SKM-1 (cell line): ENCODE results near the gene TOLLIP.
"Not testable (repeated sequence)": the region's sequence is repeated elsewhere in the genome, so short reads cannot be mapped to it uniquely, and the experiment has no call there.

Source experiments
- DNase-seq: peaks from one replicate; lab custom pipeline; 2025; ENCODE audit not compliant: unreplicated experiment; lab: John Stamatoyannopoulos, UW

TOLLIP gene

GRCh38 chr11:1267441-1268100, 41.9 kb downstream of the TOLLIP start:
- no peak for DNase-seq

DNA sequence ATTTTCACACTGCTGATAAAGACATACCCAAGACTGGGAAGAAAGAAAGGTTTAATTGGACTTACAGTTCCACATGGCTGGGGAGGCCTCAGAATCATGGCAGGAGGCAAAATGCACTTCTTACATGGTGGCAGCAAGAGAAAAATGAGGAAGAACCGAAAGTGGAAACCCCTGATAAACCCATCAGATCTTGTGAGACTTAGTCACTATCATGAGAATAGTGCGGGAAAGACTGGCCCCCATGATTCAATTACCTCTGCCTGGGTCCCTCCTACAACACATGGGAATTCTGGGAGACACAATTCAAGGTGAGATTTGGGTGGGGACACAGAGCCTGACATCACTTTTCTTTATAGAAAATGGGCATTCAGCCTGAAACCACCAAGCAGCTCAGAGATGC, 42.5 kb downstream of the TOLLIP start:
- not testable (repeated sequence) for DNase-seq

DNA sequence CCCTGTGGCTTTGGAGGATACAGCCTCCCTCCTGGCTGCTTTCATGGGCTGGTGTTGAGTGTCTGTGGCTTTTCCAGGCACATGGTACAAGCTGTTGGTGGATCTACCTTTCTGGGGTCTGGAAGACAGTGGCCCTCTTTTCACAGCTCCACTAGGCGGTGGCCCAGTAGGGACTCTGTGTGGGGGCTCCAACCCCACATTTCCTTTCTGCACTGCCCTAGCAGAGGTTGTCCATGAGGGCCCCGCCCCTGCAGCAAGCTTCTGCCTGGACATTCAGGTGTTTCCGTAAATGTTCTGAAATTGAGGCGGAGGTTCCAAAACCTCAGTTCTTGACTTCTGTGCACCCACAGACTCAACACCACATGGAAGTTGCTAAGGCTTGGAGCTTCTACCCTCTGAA, 44.0 kb downstream of the TOLLIP start:
- not testable (repeated sequence) for DNase-seq

DNA sequence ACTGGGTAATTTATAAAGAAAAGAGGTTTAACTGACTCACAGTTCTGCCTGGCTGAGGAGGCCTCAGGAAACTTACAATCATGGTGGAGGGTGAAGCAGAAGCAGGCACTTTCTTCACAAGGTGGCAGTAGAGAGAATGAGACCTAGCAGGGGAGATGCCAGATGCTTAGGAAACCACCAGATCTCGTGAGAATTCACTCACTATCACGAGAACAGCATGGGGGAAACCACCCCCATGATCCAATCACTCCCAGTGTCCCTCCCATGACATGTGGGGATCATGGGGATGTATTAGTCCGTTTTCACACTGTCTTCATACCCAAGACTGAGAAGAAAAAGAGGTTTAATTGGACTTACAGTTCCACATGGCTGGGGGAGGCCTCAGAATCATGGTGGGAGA, 45.0 kb downstream of the TOLLIP start:
- DNase-seq = peak; percentile 59

- DNase-seq = no peak
Measured at GRCh38 chr11:1263010-1263409, 46.4 kb downstream of the TOLLIP start.

GRCh38 chr11:1262172-1263006, 47.0 kb downstream of the TOLLIP start:
- DNase-seq = peak; percentile 69

DNA sequence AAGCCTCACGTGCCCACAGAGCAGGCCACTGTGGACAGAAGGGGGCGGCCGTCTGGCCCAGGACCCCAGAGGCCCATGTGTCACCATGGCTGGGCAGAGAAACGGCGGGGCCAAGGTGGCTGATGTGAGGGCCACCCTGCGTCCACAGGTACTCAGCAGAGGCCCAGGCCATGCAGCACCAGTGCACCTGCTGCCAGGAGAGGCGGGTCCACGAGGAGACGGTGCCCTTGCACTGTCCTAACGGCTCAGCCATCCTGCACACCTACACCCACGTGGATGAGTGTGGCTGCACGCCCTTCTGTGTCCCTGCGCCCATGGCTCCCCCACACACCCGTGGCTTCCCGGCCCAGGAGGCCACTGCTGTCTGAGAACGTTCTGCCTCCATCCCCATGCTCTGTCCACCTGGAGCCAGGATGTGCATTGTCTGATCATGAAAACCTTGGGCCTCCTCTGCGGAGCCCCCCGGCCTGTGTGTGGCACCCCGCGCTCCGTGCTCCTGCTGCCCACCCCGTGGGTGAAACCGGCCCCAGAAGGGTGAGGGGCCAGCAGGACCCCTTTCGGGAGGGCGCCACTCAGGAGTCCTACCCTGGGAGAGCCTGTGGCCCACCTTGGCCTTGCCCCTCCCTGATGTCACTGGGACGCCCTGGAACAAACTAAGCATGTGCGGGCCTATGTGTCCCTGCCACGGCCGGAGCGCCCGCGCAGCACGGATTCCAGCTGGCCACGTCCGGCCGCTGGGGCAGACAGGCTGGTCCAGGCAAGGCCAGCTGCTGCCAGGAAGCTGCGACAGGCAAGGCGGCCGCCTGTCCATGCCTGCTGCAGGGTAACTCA, 48.0 kb downstream of the TOLLIP start:
- no peak for DNase-seq

- no peak for DNase-seq
Measured at GRCh38 chr11:1260620-1261019, 48.8 kb downstream of the TOLLIP start.

DNA sequence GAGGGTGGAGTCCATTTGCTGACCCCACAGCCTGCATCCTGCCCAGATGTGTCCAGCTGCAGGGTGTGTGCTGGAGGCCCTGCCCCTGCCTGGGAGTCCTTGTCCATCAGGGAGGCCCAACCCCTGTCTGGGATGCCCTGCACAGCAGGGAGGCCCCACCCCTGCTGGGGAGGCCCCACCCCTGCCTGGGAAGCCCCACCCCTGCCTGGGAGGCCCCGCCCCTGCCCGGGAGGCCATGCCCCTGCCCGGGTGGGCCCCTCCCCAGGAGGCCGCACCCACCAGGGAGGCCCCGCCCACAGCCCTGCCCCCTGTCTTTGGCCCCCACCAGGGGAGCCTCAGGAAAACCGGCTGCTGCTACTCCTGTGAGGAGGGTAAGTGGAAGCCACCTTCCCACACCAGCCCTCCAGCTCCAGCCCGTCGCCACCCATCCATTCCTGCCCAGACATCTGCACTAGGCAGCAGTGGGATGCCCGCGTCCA, 49.4 kb downstream of the TOLLIP start:
- no peak for DNase-seq

- no peak for DNase-seq
Measured at GRCh38 chr11:1259561-1259960, 49.9 kb downstream of the TOLLIP start.

GRCh38 chr11:1259076-1259461, 50.4 kb downstream of the TOLLIP start:
- DNase-seq = no peak

- no peak for DNase-seq
Measured at GRCh38 chr11:1258401-1259075, 50.9 kb downstream of the TOLLIP start.

- no peak for DNase-seq
Measured at GRCh38 chr11:1257916-1258315, 51.5 kb downstream of the TOLLIP start.

DNA sequence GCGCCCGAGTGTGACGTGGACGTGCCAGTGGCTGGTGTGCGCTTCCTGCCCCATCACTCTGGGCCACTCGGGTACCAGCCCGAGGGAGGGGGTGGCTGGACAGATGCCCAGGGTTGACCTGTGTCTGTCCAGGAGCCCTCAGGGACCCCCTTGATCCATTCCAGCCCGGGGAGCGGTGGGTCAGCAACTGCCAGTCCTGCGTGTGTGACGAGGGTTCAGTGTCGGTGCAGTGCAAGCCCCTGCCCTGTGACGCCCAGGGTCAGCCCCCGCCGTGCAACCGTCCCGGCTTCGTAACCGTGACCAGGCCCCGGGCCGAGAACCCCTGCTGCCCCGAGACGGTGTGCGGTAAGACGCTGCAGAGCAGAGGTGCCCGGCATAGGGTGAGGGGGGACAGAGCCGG, 52.1 kb downstream of the TOLLIP start:
- no peak for DNase-seq

GRCh38 chr11:1256257-1257045, 53.0 kb downstream of the TOLLIP start:
- DNase-seq = no peak

DNA sequence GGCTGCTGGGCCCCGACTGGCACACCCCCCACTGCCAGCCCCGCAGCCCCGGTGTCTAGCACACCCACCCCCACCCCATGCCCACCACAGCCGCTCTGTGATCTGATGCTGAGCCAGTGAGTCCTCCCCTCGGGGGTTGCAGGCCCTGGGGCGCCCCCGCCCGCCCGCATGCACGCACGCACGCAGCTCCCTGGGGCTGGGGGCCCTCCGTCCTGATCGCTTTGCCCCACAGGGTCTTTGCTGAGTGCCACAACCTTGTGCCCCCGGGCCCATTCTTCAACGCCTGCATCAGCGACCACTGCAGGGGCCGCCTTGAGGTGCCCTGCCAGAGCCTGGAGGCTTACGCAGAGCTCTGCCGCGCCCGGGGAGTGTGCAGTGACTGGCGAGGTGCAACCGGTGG, 54.3 kb downstream of the TOLLIP start:
- DNase-seq = no peak

GRCh38 chr11:1254733-1255132, 54.7 kb downstream of the TOLLIP start:
- DNase-seq = no peak

DNA sequence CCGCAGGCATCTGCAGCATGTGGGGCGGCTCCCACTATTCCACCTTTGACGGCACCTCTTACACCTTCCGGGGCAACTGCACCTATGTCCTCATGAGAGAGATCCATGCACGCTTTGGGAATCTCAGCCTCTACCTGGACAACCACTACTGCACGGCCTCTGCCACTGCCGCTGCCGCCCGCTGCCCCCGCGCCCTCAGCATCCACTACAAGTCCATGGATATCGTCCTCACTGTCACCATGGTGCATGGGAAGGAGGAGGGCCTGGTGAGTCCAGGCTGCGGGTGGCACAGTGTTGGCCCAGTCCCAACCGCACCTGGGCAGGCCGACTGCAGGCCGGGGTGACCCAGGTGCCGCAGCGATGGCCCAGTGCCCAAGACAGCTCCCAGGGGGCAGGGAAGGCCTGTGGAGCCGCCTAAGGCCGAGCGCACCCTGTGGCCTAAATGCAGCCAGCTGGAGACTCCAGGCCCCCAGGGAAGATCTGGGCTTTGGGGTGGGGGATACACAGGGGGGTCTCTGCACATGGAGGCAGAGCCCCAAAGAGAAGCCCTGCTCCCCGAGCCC, 55.3 kb downstream of the TOLLIP start:
- DNase-seq = no peak

GRCh38 chr11:1253103-1253485, 56.3 kb downstream of the TOLLIP start:
- DNase-seq = no peak
